Measurements from ENCODE around the gene TMEM127.

DNA sequence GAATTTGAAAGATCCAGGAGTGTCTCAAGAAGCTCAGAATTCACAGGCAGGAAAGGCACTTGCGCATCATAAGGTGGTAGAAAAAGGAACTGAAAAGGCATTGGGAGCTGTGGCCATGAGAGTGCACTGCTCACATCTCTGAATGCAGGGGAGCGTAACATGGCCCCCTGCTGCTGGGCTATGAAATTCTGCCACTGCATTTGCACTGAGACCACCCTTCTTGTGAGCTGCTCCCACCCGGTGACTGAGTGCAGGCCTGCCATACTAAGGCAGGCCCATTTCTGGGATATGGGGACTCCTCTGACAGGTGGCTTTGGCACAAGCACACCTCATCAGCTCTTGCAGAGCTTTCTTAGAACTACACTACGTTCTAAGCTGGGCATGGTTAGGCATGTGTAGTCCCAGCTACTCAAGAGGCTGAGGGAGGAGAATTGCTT, 31.9 kb downstream of the TMEM127 start:
- TF ChIP-seq YY1 (IDR thresholded peaks at IDR 0.05; ENCODE audit: insufficient read depth, insufficient read length) (no peak), SUZ12 (IDR thresholded peaks at IDR 0.05; ENCODE audit: extremely low read depth, insufficient read depth, insufficient read length) (no peak), ZNF274 (IDR thresholded peaks at IDR 0.05; ENCODE audit: low read depth, low read length) (no peak)

Data from NT2/D1 (cell line).